ENCODE results near the gene MED29. TPM values are rescaled to one million over a fixed set of nuclear protein-coding genes. Genes with fewer than 3 reads are reported as not detected.

Gene MED29
- total and polyA plus RNA-seq, 3 donors from 2014 or later = 38.9 to 53.5 (median 46.1) TPM

DNA sequence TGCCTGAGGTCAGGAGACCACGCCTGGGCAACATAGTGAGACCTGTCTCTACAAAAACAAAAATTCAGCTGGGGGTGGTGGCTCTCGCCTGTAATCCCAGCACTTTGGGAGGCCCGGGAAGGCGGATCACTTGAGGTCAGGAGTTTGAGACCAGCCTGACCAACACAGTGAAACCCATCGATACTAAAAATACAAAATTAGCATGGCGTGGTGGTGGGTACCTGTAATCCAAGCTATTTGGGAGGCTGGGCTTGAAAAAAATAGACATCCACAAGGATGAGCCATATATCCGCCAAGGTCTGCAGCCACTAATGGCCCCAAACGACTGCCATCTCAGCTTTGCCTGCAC is 41.5 kb downstream of the MED29 start:
- intact Hi-C loops (cut with DNase I; ENCODE audit: low total_unique reads) = no loop called here
- peaks cover 36% of the 10 kb centered on the region for H3K4me1 ChIP-seq

DNA sequence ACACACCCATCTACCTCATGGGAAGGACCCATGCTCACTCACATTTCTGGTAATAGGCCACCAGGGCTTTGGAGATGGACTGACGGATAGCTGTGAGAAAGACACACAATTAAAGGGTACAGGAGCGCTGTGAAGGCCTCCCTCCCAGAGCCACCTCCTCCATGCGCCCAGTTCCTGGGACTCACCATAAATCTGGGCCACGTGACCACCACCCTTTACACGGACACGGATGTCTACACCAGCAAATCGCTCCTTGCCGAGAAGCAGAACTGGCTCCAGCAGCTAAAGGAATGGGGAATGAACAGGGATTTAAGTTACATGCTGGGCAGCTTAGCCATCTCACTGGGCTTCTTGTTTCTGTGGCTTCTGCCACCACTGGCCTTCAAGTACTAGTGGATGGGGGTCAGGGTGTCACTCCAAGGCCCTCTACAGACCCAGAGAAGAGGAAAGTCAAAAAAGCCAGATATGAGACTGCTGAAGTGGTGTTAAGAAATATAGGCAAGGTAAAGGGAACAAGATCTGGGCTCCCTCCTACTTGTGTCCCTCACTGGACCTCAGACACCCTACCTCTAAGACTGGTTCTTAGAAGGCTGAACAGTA is 42.4 kb downstream of the MED29 start:
- H3K4me1 ChIP-seq = peaks cover 28% of the 10 kb centered on the region
- H3K36me3 ChIP-seq (ENCODE audit: low read depth, missing control alignments) = no peaks in the 10 kb centered on the region
- intact Hi-C loops (cut with DNase I; ENCODE audit: low total_unique reads) = no loop called here
- 91 to 92% methylated on average over 7 to 8 of the region's 8 CpGs for WGBS, 2 donors
- H3K9me3 ChIP-seq = no peaks in the 10 kb centered on the region
- no peak overlapping the region for H3K27ac ChIP-seq
- H3K27me3 ChIP-seq = no peaks in the 10 kb centered on the region
- TF ChIP-seq POLR2A (IDR thresholded peaks at IDR 0.05) = no peak
- TF ChIP-seq, protein P1, sequence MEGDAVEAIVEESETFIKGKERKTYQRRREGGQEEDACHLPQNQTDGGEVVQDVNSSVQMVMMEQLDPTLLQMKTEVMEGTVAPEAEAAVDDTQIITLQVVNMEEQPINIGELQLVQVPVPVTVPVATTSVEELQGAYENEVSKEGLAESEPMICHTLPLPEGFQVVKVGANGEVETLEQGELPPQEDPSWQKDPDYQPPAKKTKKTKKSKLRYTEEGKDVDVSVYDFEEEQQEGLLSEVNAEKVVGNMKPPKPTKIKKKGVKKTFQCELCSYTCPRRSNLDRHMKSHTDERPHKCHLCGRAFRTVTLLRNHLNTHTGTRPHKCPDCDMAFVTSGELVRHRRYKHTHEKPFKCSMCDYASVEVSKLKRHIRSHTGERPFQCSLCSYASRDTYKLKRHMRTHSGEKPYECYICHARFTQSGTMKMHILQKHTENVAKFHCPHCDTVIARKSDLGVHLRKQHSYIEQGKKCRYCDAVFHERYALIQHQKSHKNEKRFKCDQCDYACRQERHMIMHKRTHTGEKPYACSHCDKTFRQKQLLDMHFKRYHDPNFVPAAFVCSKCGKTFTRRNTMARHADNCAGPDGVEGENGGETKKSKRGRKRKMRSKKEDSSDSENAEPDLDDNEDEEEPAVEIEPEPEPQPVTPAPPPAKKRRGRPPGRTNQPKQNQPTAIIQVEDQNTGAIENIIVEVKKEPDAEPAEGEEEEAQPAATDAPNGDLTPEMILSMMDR (IDR thresholded peaks at IDR 0.05) = no peak
- no peak for DNase-seq
- no peak overlapping the region for H3K4me3 ChIP-seq

More for the DNA sequence above, 41.5 kb downstream of the MED29 start:
- Histone ChIP-seq H3K27ac (no peak overlapping the region), H3K27me3 (no peaks in the 10 kb centered on the region), H3K4me3 (no peak overlapping the region), H3K9me3 (no peaks in the 10 kb centered on the region), H3K36me3 (ENCODE audit: low read depth, missing control alignments) (no peaks in the 10 kb centered on the region)
- 95 to 96% methylated on average over 8 of the region's 8 CpGs for WGBS, 2 donors
- DNase-seq = no peak
- TF ChIP-seq POLR2A (IDR thresholded peaks at IDR 0.05) = no peak
- TF ChIP-seq, protein P1 (IDR thresholded peaks at IDR 0.05) = no peak

DNA sequence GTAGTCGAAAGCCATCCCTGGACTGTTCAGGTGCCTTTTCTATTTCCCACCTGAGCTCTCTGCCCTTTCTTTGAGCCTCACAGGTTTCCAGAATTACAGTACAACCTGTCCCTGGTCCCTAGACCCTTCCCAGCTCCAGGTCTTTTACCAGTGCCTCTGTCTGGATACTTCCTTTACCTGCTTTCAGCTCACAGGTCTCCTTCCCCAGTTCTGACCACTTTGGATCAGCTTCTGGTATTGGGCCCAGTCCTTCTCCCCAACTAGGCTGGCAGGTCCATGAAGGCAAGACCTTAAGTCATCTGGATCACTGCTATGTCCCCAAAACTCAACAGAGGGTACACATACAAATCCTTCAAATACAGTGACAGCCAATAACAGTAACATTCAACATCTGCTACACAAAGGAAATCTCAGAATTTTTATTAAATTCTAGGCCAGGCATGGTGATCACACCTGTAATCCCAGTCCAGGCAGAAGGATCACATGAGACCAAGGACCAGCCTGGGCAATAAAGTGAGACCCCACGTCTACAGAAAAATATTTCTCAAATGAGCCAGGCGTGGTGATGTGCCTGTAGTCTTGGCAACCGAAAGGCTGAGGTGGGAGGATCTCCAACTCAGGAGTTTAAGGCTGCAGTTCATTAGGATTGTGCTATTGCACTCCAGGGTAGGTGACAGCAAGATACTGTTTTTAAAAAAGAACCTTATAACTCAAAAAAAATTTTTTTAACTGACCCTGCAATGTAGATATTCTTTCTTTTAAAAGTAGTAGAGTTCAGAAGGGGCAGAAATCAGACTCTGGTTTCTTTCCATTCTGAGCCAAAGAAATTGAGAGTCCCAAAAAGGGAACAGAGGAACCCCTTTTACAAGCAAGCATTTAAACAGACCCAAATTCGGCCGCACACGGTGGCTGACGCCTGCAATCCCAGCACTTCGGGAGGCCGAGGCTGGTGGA is 43.2 kb downstream of the MED29 start:
- H3K4me1 ChIP-seq = peaks cover 20% of the 10 kb centered on the region
- peak overlapping the region in 1 of 2 donors; percentile 98 for H3K4me3 ChIP-seq
- no peak for DNase-seq
- no peaks in the 10 kb centered on the region for H3K9me3 ChIP-seq
- no peaks in the 10 kb centered on the region for H3K27me3 ChIP-seq
- WGBS, 2 donors = 33 to 34% methylated on average over 10 of the region's 10 CpGs
- intact Hi-C loops (cut with DNase I; ENCODE audit: low total_unique reads) = no loop called here
- no peaks in the 10 kb centered on the region for H3K36me3 ChIP-seq (ENCODE audit: low read depth, missing control alignments)
- TF ChIP-seq POLR2A (IDR thresholded peaks at IDR 0.05) = no peak
- TF ChIP-seq, protein P1 (IDR thresholded peaks at IDR 0.05) = no peak
- H3K27ac ChIP-seq = peak overlapping the region in 1 of 2 donors; percentile 82

DNA sequence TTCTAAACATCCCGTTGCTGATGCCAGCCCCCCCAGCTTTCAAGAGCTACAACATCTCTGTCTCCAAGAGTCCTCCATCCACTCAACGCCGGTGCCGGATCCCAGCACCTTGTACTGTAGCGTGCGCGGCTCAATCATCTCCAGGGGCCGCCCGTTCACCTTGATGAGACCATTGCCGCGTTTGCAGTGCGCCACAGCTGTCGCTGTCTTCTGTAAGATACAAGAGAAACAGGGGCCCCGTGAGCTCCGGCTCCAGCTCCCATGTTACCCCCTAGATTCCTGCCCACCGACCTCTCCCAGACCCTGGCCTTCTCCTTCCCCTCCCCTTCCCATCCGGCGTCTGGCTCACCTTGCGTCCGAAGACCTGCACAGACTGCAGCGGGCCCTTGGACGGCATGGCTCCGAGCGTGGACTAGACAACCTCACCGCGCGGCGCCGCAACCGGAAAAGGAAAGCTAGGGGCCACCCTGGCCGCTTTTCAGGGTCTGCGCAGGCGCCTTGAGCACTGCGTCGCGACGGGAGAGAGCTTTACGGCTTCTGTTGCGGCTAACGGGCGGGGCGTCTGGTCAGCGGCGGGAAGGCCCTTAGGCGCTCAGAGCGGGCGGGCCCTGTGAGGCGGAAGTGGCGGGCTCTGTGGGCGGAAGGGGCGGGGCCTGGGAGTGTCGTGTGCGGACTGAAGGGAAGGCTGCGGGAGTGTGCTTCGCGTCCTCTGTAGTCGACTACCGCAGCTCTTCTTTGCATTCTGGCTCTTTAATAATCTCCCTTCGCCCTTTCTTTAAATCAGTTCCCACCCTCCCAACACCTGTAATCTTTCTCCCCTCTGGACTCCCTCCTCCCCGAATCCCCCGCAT is 44.5 kb downstream of the MED29 start, which contains the start of gene RPS16:
Gene RPS16, minus strand, starts transcription at position 451 of the 851 bp plus-strand sequence. Its CDS starts 54 bp downstream, at position 397.
- intact Hi-C loops (cut with DNase I; ENCODE audit: low total_unique reads) = no loop called here
- H3K4me1 ChIP-seq = peaks cover 24% of the 10 kb centered on the region
- peak within 1 kb of the TSS; percentile 93 to 98 for H3K4me3 ChIP-seq
- DNase-seq = peak; percentile 99
- no peaks in the 10 kb centered on the region for H3K27me3 ChIP-seq
- TF ChIP-seq POLR2A (IDR thresholded peaks at IDR 0.05) = peak; percentile 62
- TF ChIP-seq, protein P1 (IDR thresholded peaks at IDR 0.05) = peak in 2 of 3 experiments; percentile 26 to 59
- WGBS, 2 donors = 0% methylated on average over 38 to 61 of the region's 61 CpGs
- no peaks in the 10 kb centered on the region for H3K9me3 ChIP-seq
- no peaks in the 10 kb centered on the region for H3K36me3 ChIP-seq (ENCODE audit: low read depth, missing control alignments)
- peak within 1 kb of the TSS; percentile 82 to 86 for H3K27ac ChIP-seq

Data from testis (tissue), 3 donors.